Kidney epithelial cell (primary cell): ENCODE data around the gene ATP8A1. TPM values are rescaled to one million over a fixed set of nuclear protein-coding genes. Genes with fewer than 3 reads are reported as not detected.

Experiments
- DNase-seq: peaks from one replicate; pipeline ENCODE4 v3.0.0-alpha.2; 2010; ENCODE audit warnings: low read depth
- H3K27me3 ChIP-seq: 2 replicates; pipeline ENCODE4 v1.6.0; 2011; ENCODE audit warnings: low read length; ENCODE audit not compliant: control insufficient read depth, insufficient read depth
- H3K36me3 ChIP-seq: 2 replicates; pipeline ENCODE4 v1.5.1; 2011; ENCODE audit warnings: low read length; ENCODE audit not compliant: control insufficient read depth, insufficient read depth
- H3K4me3 ChIP-seq: 2 replicates; pipeline ENCODE4 v1.5.1; 2011; ENCODE audit warnings: low read depth, mild to moderate bottlenecking, control low read depth, low read length
- CTCF ChIP-seq: IDR thresholded peaks from 2 replicates; pipeline ENCODE4 v1.5.1; 2011; ENCODE audit warnings: mild to moderate bottlenecking, moderate library complexity, low read length, control low read depth, inconsistent platforms; ENCODE audit not compliant: insufficient read depth, poor library complexity, severe bottlenecking
- total RNA-seq: library from RNA; depleted of rRNA; stranded (reverse); fragments of >200 nt; gene quantifications from 2 replicates; pipeline ENCODE4 v1.2.3, GENCODE V29; 2015

Gene ATP8A1
- total RNA-seq, 1 donor from 2014 or later = 3.3 TPM

GRCh38 chr4:42416017-42416416 lies 240.9 kb downstream of the ATP8A1 start:
- no peak for DNase-seq
- Histone ChIP-seq H3K4me3 (no peak overlapping the region), H3K27me3 (no peaks in the 10 kb centered on the region), H3K36me3 (no peaks in the 10 kb centered on the region)
- no peak for TF ChIP-seq CTCF

DNA sequence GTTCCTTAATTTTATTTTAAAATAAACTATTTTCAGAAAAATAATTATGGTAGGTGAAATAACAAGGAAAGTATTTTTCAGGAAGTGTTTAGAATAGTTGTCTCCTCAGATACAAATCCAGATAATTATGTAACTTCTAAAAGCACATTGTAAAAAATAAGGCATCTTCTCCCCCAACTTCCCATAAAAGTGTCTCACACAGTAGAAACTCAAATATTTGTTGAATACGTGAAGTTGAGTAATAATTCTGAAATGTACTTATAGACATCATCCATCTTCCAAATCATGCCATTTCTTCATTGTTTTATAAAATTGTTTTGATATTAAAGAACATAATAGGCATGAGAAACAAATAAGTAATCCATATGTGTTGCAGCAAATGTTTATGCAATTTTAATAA lies 241.6 kb downstream of the ATP8A1 start:
- Histone ChIP-seq H3K4me3 (no peak overlapping the region), H3K27me3 (no peaks in the 10 kb centered on the region), H3K36me3 (no peaks in the 10 kb centered on the region)
- DNase-seq = no peak
- TF ChIP-seq CTCF = no peak

- Histone ChIP-seq H3K36me3 (no peaks in the 10 kb centered on the region), H3K27me3 (no peaks in the 10 kb centered on the region), H3K4me3 (no peak overlapping the region)
- peak; percentile 61 for DNase-seq
- TF ChIP-seq CTCF = no peak
These were observed 244.7 kb downstream of the ATP8A1 start for GRCh38 chr4:42412251-42412650.

- TF ChIP-seq CTCF = no peak
- H3K27me3 ChIP-seq = no peaks in the 10 kb centered on the region
- no peak overlapping the region for H3K4me3 ChIP-seq
- H3K36me3 ChIP-seq = no peaks in the 10 kb centered on the region
- no peak for DNase-seq
These were observed 245.1 kb downstream of the ATP8A1 start for GRCh38 chr4:42411803-42412202.

DNA sequence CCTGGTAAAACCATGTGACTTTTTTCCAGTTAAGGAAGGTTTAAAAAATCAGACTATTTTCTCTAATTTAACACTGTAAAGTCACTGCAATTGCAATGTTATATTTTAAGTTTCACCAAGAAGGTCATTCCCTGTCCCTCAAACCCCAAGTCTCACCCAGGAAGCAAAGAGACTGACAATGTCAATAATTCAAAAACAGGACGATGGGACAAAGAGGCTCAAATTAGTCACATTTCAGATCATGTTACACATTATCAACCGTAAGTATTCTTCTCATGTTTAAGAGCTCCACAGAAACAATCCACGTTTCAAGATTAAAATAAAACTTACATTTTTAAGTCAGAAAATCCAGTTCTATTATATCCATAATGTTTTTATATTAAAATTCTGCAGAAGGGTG lies 246.5 kb downstream of the ATP8A1 start:
- DNase-seq = no peak
- TF ChIP-seq CTCF = no peak
- Histone ChIP-seq H3K4me3 (no peak overlapping the region), H3K27me3 (no peaks in the 10 kb centered on the region), H3K36me3 (no peaks in the 10 kb centered on the region)

- peaks cover 12% of the 10 kb centered on the region for H3K27me3 ChIP-seq
- TF ChIP-seq CTCF = no peak
These were observed 252.9 kb downstream of the ATP8A1 start for GRCh38 chr4:42404001-42404400.

More at GRCh38 chr4:42404001-42404400, 252.9 kb downstream of the ATP8A1 start:
- no peak overlapping the region for H3K4me3 ChIP-seq
- no peaks in the 10 kb centered on the region for H3K36me3 ChIP-seq
- no peak for DNase-seq
